ENCODE results near the gene CAMK1D. TPM values are rescaled to one million over a fixed set of nuclear protein-coding genes. Genes with fewer than 3 reads are reported as not detected.

Gene CAMK1D
- total and polyA plus RNA-seq, 11 donors = 1.4 to 16.0 (median 2.5) TPM

GRCh38 chr10:12549297-12549696 lies 199.9 kb downstream of the CAMK1D start:
- DNase-seq (no peak), ATAC-seq (no peak)
- Histone ChIP-seq H3K4me3 (no peak overlapping the region), H3K27me3 (no peaks in the 10 kb centered on the region), H3K9me3 (no peaks in the 10 kb centered on the region), H3K27ac (no peak overlapping the region), H3K36me3 (no peaks in the 10 kb centered on the region), H3K4me1 (no peaks in the 10 kb centered on the region)
- TF ChIP-seq CTCF (IDR thresholded peaks at IDR 0.05) (no peak), POLR2A (IDR thresholded peaks at IDR 0.05) (no peak)
- 74 to 86% (median 85%) methylated on average over 5 of the region's 5 CpGs for WGBS, 4 donors
- intact Hi-C loops (cut with DNase I) = no loop called here

GRCh38 chr10:12550994-12551393 lies 201.6 kb downstream of the CAMK1D start:
- peaks cover 0 to 11% (median 0%) of the 10 kb centered on the region in 9 donors for H3K36me3 ChIP-seq
- TF ChIP-seq CTCF (IDR thresholded peaks at IDR 0.05) (no peak), POLR2A (IDR thresholded peaks at IDR 0.05) (no peak)
- 95 to 98% (median 98%) methylated on average over 8 of the region's 8 CpGs for WGBS, 4 donors
- H3K27me3 ChIP-seq = no peaks in the 10 kb centered on the region
- H3K9me3 ChIP-seq = no peaks in the 10 kb centered on the region
- no peak for ATAC-seq
- H3K27ac ChIP-seq = no peak overlapping the region
- H3K4me1 ChIP-seq = no peaks in the 10 kb centered on the region
- H3K4me3 ChIP-seq = no peak overlapping the region
- intact Hi-C loops (cut with DNase I) = no loop called here
- no peak for DNase-seq

GRCh38 chr10:12556039-12556438 lies 206.7 kb downstream of the CAMK1D start:
- ATAC-seq = no peak
- Histone ChIP-seq H3K27ac (no peak overlapping the region), H3K36me3 (peaks cover 0 to 11% (median 0%) of the 10 kb centered on the region in 9 donors), H3K4me1 (no peaks in the 10 kb centered on the region), H3K27me3 (no peaks in the 10 kb centered on the region), H3K4me3 (no peak overlapping the region), H3K9me3 (no peaks in the 10 kb centered on the region)
- TF ChIP-seq POLR2A (IDR thresholded peaks at IDR 0.05) (no peak), CTCF (IDR thresholded peaks at IDR 0.05) (no peak)
- no peak for DNase-seq
- 75 to 94% (median 82%) methylated on average over 5 of the region's 5 CpGs for WGBS, 4 donors
- intact Hi-C loops (cut with DNase I) = no loop called here

GRCh38 chr10:12559578-12560178 lies 210.3 kb downstream of the CAMK1D start:
- Histone ChIP-seq H3K27ac (no peak overlapping the region), H3K4me3 (no peak overlapping the region), H3K9me3 (no peaks in the 10 kb centered on the region), H3K4me1 (no peaks in the 10 kb centered on the region), H3K36me3 (peaks cover 0 to 9% (median 0%) of the 10 kb centered on the region in 9 donors), H3K27me3 (no peaks in the 10 kb centered on the region)
- ATAC-seq = no peak
- no peak for TF ChIP-seq CTCF (IDR thresholded peaks at IDR 0.05)
- TF ChIP-seq POLR2A (IDR thresholded peaks at IDR 0.05) = no peak
- intact Hi-C loops (cut with DNase I) = no loop called here
- no peak for DNase-seq
- 68 to 75% (median 70%) methylated on average over 9 to 11 of the region's 11 CpGs for WGBS, 4 donors

All from heart left ventricle (tissue), 16 donors.